IgD-negative memory B cell (primary cell): ENCODE measurements around the gene TUBGCP3. TPM values are rescaled to one million over a fixed set of nuclear protein-coding genes. Genes with fewer than 3 reads are reported as not detected.
A peak's percentile ranks its signal among the peaks of the same experiment; 100 is the strongest.
"Not testable (repeated sequence)": the region's sequence is repeated elsewhere in the genome, so short reads cannot be mapped to it uniquely, and the experiment has no call there.

Source experiments
- H3K27ac Mint-ChIP-seq, 3 donors: one replicate each; pipeline ENCODE4 v1.8.0; 2020 to 2022; ENCODE audit warnings: mild to moderate bottlenecking in 3 of 3, mixed read lengths in 3 of 3, moderate library complexity in 1 of 3
- H3K27me3 Mint-ChIP-seq: one replicate; pipeline ENCODE4 v1.8.0; 2021; ENCODE audit warnings: mixed read lengths
- H3K36me3 Mint-ChIP-seq: one replicate; pipeline ENCODE4 v1.8.0; 2020; ENCODE audit warnings: mild to moderate bottlenecking, mixed read lengths
- H3K4me1 Mint-ChIP-seq, 3 donors: one replicate each; pipeline ENCODE4 v1.8.0; 2020 to 2022; ENCODE audit warnings: mixed read lengths in 3 of 3, mild to moderate bottlenecking in 1 of 3
- H3K4me3 Mint-ChIP-seq, 4 donors: one replicate each; pipeline ENCODE4 v1.8.0; 2020 to 2022; ENCODE audit warnings: mild to moderate bottlenecking in 4 of 4, mixed read lengths in 4 of 4, moderate library complexity in 3 of 4
- H3K9me3 Mint-ChIP-seq, 3 donors: one replicate each; pipeline ENCODE4 v1.8.0; 2020 to 2021; ENCODE audit warnings: mixed read lengths in 3 of 3, mild to moderate bottlenecking in 1 of 3
- polyA plus RNA-seq: library from polyadenylated mRNA; unstranded; fragments of 300-500 nt; fragmentation: Illumina TruSeq; gene quantifications from one replicate; pipeline ENCODE4 v1.2.3, GENCODE V29; 2021

TUBGCP3 gene, protein sequence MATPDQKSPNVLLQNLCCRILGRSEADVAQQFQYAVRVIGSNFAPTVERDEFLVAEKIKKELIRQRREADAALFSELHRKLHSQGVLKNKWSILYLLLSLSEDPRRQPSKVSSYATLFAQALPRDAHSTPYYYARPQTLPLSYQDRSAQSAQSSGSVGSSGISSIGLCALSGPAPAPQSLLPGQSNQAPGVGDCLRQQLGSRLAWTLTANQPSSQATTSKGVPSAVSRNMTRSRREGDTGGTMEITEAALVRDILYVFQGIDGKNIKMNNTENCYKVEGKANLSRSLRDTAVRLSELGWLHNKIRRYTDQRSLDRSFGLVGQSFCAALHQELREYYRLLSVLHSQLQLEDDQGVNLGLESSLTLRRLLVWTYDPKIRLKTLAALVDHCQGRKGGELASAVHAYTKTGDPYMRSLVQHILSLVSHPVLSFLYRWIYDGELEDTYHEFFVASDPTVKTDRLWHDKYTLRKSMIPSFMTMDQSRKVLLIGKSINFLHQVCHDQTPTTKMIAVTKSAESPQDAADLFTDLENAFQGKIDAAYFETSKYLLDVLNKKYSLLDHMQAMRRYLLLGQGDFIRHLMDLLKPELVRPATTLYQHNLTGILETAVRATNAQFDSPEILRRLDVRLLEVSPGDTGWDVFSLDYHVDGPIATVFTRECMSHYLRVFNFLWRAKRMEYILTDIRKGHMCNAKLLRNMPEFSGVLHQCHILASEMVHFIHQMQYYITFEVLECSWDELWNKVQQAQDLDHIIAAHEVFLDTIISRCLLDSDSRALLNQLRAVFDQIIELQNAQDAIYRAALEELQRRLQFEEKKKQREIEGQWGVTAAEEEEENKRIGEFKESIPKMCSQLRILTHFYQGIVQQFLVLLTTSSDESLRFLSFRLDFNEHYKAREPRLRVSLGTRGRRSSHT
- 17.9 TPM for polyA plus RNA-seq

DNA sequence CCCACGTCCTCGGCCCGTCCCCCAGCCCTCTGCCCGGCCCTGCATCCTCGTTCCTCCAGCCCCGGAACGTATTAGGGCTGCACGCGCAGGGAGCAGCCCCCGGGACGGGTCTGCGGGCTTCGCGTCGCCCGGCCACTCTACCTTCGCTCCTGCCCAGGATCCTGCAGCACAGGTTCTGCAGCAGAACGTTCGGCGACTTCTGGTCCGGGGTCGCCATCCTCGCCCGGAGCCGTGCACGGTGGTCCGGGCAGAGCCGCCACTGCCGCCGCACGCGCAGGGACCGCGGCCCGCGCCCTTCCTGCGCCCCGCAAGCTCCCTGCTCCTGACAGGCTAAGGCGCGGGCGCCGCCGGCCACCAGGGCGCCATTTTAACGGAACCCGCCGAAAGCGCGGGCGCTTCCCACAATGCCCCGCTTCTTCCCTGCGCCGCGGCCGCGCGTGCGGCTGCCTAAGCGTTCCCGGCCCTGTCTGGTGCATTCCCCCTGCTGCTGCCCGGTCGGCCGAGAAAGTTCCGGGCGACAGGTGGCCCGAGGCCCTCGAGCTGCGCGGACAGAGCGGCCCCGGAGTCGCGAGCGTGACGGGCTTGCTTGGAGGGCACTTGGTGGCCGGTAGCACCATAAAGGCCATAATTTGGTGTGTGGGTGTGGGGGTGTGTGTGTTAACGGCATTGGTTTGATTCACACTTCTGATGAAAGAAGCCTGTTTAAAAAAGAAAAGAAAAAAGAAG, at the start of gene TUBGCP3:
TSS of gene TUBGCP3 (minus strand) at position 390 of the 726 bp plus-strand sequence. CDS start at position 217, 173 bp downstream.
- Mint-ChIP-seq H3K4me1 (peaks cover 22 to 33% (median 24%) of the 10 kb centered on the region in 3 donors), H3K9me3 (peaks cover 0 to 4% (median 0%) of the 10 kb centered on the region in 3 donors), H3K4me3 (peak within 1 kb of the TSS; percentile 83 to 96 (median 91)), H3K27me3 (no peaks in the 10 kb centered on the region), H3K36me3 (peaks cover 1% of the 10 kb centered on the region), H3K27ac (peak within 1 kb of the TSS; percentile 87 to 97 (median 95))

DNA sequence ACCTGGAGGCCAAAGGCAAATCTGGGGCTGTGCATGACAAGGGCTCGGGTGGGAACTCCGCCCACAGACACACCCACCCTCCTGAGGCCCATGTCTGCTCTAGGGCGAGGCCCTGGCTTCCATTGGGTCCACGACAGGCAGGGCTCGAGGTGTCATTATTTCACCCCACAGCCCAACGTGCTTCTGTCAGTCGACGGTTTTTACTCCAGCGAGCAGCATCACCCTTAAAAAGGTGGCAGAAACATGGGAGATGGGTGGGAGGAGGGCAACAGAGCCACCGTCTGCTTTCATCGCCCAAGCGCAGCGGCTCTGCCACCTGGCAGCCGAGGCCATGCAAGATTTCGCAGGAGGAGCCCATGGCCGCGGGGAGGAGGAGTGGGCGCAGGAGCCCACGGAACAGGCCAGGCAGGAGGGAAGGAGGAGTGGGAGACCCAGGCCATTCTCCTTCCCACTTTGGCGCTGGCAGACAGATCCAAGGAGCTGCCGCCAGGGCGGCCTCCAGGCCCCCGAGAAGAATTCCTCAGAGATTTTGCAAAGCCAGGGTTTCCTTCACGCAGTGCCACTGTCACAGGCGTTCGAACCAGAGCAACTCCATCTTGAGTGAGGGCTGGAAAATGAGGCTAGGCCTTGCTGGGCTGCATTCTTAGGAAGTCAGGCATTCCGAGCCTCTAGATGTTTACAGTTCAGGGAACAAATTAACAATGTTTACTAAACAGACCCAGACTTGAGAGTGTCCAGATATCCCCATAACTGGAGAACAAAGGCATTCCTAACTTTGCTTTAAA, 49.3 kb upstream of the TUBGCP3 start:
- Mint-ChIP-seq H3K4me1 (peaks cover 3 to 11% (median 6%) of the 10 kb centered on the region in 3 donors), H3K9me3 (no peaks in the 10 kb centered on the region), H3K27me3 (peaks cover 26% of the 10 kb centered on the region), H3K4me3 (no peak overlapping the region), H3K36me3 (no peaks in the 10 kb centered on the region), H3K27ac (no peak overlapping the region)

DNA sequence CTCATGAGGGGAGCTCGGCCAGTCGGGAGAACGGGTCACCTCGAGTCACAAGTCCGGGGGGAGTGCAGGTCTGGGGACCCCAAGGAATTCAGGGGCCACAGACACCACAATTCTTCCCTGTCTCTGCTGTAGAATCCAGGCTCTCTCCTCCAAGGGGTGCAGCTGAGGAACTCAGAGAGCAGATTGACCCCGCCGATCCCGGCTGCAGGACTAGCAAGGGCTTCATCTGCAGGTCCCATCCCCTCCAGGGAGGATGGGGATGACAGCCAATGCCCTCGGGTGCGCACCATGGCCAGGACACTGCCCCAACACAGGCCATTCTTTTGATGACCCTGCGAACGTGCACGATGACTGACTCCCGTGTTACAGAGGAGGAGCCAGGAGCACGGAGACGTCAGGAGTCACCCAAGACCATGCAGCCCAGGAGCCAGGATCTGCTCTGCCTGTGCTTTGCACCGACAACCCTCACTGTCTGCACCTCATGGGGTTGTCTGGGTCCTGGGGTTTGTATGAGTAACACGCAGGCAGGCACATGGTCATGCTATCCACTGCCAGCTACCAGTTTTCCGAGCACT, 48.5 kb upstream of the TUBGCP3 start:
- no peak overlapping the region for H3K4me3 Mint-ChIP-seq
- no peak overlapping the region for H3K27ac Mint-ChIP-seq
- peaks cover 22% of the 10 kb centered on the region for H3K27me3 Mint-ChIP-seq
- no peaks in the 10 kb centered on the region for H3K9me3 Mint-ChIP-seq
- H3K4me1 Mint-ChIP-seq: peaks cover 2 to 6% (median 3%) of the 10 kb centered on the region in 3 donors
- H3K36me3 Mint-ChIP-seq: no peaks in the 10 kb centered on the region

DNA sequence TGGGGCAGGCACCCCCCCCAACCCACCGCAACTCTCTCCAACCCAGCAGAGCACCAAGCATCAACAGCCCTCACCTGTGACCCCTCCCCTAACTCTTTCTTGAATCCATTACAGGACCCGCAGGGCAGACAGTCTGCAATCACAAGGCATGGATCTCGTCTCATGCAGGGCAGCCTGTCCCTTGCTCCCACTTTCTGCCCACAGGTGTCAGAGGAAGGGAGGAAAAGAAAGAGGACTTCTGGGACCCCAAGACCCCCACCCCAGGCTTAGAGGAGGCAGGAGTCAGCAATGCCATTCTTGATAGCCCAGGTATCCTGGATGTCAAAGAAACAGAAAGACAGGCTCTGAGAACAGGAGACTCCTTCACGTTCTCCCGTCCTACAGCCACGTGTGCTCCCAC, 47.4 kb upstream of the TUBGCP3 start:
- Mint-ChIP-seq H3K4me1 (peaks cover 0 to 6% (median 3%) of the 10 kb centered on the region in 3 donors), H3K9me3 (no peaks in the 10 kb centered on the region), H3K4me3 (no peak overlapping the region), H3K27me3 (peaks cover 18% of the 10 kb centered on the region), H3K36me3 (peaks cover 3% of the 10 kb centered on the region), H3K27ac (no peak overlapping the region)

DNA sequence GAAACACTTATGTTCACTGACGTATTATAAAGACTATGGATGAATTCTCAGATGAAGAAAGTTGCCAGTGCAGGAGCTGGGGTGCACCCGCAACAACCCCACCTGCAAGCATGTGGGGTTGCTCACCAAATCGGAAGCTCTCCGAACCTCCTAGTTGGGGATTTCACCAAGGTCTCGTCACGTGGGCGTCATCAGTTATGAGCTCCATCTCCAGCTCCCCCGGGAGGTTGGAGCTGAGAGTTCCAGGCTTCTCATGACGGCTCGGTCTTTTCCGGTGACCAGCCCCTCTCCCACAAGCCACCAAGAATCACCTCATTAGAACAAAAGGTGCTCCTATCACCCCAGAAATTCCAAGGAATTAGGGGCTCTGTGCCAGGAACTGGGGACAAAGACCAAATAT, 46.1 kb upstream of the TUBGCP3 start:
- H3K27me3 Mint-ChIP-seq: peaks cover 10% of the 10 kb centered on the region
- no peak overlapping the region for H3K4me3 Mint-ChIP-seq
- H3K4me1 Mint-ChIP-seq: no peaks in the 10 kb centered on the region
- H3K9me3 Mint-ChIP-seq: no peaks in the 10 kb centered on the region
- no peak overlapping the region for H3K27ac Mint-ChIP-seq
- peaks cover 3% of the 10 kb centered on the region for H3K36me3 Mint-ChIP-seq

DNA sequence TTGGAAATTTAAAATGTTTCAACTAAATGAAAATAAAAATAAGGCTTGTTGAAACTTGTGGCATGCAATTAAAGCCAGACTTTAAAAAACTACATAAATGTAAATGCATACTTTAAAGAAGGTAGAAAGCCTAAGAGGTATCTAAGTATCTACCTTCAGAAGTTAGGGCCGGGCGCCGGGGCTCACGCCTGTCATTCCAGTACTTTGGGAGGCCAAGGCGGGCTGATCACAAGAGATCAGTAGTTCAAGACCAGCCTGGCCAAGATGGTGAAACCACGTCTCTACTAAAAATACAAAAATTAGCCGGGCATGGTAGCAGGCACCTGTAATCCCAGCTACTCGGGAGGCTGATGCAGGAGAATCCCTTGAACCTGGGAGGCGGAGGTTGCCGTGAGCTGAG, 42.3 kb upstream of the TUBGCP3 start:
- not testable (repeated sequence) for H3K9me3 Mint-ChIP-seq, H3K4me3 Mint-ChIP-seq, H3K36me3 Mint-ChIP-seq, H3K27me3 Mint-ChIP-seq, H3K27ac Mint-ChIP-seq, H3K4me1 Mint-ChIP-seq

DNA sequence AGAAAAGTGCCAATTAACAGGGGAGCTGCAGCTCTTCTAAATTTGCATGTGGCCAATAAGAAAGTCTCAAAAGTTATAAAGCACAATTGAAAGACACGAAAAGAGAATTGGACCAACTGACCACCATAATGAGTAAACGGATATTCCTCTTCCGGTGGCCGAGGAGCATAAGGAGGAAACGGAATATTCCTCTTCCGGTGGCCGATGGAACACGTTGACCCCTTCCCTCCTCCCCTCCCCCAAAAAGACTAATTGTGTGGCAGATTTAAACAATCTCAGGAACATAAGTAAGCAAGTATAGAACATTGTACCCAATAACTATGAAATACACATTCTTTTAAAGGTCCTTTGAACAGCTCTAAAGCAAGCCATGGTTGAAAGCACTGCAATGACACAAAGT, 41.2 kb upstream of the TUBGCP3 start:
- H3K9me3 Mint-ChIP-seq: no peaks in the 10 kb centered on the region
- no peak overlapping the region for H3K27ac Mint-ChIP-seq
- no peak overlapping the region for H3K4me3 Mint-ChIP-seq
- H3K27me3 Mint-ChIP-seq: peaks cover 2% of the 10 kb centered on the region
- H3K4me1 Mint-ChIP-seq: peaks cover 0 to 4% (median 0%) of the 10 kb centered on the region in 3 donors
- peaks cover 3% of the 10 kb centered on the region for H3K36me3 Mint-ChIP-seq

DNA sequence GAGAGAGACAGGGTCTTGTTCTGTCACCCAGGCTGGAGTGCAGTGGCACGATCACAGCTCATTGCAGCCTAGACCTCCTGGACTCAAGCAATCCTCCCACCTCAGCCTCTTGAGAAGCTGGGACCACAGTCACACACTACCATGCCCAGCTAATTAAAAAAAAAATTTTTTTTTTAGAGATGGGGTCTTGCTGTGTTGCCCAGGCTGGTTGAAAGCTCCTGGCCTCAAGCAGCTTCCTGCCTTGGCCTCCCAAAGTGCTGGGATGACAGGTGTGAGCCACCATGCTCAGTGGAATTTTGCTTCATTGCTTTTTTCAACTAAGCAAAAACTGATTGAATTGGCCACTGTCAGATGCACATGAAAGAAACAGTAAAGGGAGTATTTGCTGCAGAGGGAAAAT, 39.7 kb upstream of the TUBGCP3 start:
- H3K27ac Mint-ChIP-seq, H3K9me3 Mint-ChIP-seq, H3K4me3 Mint-ChIP-seq, H3K27me3 Mint-ChIP-seq, H3K36me3 Mint-ChIP-seq, H3K4me1 Mint-ChIP-seq: not testable (repeated sequence)

DNA sequence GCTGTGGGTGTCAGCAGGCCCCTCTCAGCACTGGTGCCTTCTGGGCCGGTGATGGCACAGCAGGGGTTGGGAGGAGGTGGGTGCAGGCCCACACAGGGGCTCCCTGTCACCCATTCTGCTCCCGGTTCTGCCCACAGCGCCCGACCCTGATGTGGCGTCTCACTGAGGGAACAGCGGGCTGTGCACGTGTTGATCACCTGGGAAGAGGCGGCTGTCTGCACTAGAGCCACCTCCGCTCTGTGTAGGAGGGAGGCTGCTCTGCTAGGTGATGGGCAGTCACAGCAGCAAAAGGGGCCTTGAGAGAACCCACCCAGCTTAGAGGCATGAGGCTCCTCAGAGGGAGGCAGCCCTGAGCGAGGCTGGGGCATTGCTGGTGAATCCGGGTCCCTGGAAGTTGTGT, 39.2 kb upstream of the TUBGCP3 start:
- peaks cover 2% of the 10 kb centered on the region for H3K27me3 Mint-ChIP-seq
- peaks cover 0 to 4% (median 0%) of the 10 kb centered on the region in 3 donors for H3K4me1 Mint-ChIP-seq
- H3K36me3 Mint-ChIP-seq: peaks cover 3% of the 10 kb centered on the region
- H3K27ac Mint-ChIP-seq: no peak overlapping the region
- no peak overlapping the region for H3K4me3 Mint-ChIP-seq
- H3K9me3 Mint-ChIP-seq: no peaks in the 10 kb centered on the region

DNA sequence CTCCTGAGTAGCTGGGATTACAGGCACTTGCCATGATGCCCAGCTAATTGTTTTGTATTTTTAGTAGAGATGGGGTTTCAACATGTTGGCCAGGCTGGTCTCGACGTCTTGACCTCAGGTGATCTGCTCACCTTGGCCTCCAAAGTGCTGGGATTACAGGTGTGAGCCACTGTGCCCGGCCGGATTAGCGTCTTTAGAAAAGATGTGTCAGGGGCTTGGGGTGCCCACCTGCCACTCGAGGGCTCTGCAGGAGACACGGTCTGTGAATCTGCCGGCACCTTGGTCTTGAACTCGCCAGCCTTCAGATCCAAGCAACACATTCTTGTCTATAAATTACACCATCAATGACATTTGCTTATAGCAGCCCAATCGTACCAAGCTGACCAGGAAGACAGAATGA, 38.8 kb upstream of the TUBGCP3 start:
- Mint-ChIP-seq H3K36me3 (peaks cover 3% of the 10 kb centered on the region), H3K4me3 (no peak overlapping the region), H3K27me3 (peaks cover 2% of the 10 kb centered on the region), H3K27ac (no peak overlapping the region), H3K4me1 (peaks cover 0 to 4% (median 0%) of the 10 kb centered on the region in 3 donors), H3K9me3 (no peaks in the 10 kb centered on the region)

DNA sequence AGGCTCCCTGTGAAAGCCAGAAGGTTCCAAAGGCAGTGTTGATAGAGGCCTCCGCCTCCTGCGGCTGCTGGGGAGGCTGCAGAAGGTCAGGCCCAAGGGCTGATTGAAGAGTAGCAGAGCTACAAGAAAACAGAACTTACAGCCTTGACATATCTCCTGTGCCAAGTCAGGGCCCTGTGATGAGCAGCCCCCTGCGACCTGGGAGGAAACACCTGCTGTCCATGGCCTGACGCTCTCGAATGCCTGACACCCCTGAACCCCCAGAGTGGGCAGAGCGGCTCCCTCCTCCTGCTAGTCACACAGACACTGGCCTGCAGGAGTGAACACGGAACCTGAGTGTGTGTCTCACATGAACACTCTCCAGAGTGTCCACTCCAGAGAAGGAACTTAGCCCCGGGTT, 38.2 kb upstream of the TUBGCP3 start:
- H3K36me3 Mint-ChIP-seq: peaks cover 3% of the 10 kb centered on the region
- peaks cover 2% of the 10 kb centered on the region for H3K27me3 Mint-ChIP-seq
- peak overlapping the region in 1 of 3 donors; percentile 81 for H3K27ac Mint-ChIP-seq
- H3K4me3 Mint-ChIP-seq: peak overlapping the region in 1 of 4 donors; percentile 60
- H3K9me3 Mint-ChIP-seq: no peaks in the 10 kb centered on the region
- H3K4me1 Mint-ChIP-seq: peaks cover 0 to 4% (median 0%) of the 10 kb centered on the region in 3 donors

DNA sequence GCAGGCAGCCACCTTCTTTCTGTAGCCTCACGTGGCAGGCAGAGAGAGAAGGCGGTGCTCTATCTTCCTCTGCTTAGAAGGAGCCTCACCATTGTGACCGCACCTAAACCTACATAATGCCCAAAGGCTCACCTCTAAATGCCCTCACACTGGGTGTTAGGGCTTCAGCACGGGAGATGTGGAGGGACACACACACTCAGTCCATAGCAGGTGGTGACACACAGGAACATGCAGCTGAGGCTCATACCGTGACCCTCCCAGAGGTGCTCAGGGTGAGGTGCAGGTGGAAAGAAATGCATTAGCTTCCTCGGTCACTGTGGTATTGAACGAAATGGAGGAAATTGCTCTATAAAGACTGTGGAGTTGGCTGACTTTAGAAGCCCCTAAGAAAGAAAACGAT, 37.7 kb upstream of the TUBGCP3 start:
- Mint-ChIP-seq H3K4me3 (no peak overlapping the region), H3K36me3 (peaks cover under 1% of the 10 kb centered on the region), H3K4me1 (peaks cover 0 to 4% (median 0%) of the 10 kb centered on the region in 3 donors), H3K9me3 (no peaks in the 10 kb centered on the region), H3K27me3 (peaks cover 2% of the 10 kb centered on the region), H3K27ac (no peak overlapping the region)

DNA sequence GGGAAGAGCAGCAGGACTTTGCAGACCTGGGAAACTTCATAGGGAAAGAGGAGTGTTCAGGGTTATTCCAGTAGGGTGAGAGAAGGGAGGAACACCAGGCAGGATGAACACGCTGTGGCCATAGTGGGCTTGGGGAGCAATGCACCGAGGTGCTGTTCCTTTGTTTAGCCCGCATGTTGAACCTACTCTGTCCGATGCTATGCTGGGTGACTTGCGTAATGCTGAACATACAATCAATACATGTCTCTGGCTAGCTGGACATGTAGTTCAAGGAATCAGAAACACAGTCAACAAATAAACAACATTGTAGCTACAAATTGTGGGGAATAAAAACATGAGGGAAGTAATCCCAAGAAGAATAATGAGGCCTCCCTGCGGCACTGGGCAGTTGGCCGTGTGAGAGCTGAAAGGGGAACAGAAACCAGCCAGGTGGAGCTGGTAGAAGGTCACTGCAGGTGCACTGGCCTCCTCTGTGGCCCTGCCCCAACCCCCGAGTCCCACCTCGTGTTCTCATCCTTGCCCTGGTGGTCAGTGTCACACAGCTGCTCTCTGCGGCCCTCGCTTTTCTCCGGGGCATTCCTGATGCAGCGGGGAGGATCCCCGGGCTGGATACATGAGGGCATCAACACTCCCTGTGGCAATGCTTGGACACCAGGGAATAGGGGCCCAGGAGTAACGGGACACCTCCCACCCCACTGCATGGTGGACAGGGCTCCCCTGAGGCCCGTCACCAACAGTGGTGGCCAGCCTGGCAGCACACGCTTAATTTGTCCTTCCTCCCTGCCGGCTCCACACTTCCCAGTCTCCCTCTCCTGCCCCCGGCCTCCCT, 36.9 kb upstream of the TUBGCP3 start:
- H3K27ac Mint-ChIP-seq: no peak overlapping the region
- no peaks in the 10 kb centered on the region for H3K9me3 Mint-ChIP-seq
- no peaks in the 10 kb centered on the region for H3K36me3 Mint-ChIP-seq

More for the DNA sequence above, 36.9 kb upstream of the TUBGCP3 start:
- Mint-ChIP-seq H3K4me1 (peaks cover 0 to 4% (median 0%) of the 10 kb centered on the region in 3 donors), H3K4me3 (no peak overlapping the region), H3K27me3 (peaks cover 5% of the 10 kb centered on the region)
